Fibroblast of lung (primary cell): ENCODE data around the gene CRYGS.

Experiments used
- EZH2 ChIP-seq: IDR thresholded peaks from 2 replicates; pipeline ENCODE4 v1.5.1; 2012; ENCODE audit warnings: low read length, control low read depth, mild to moderate bottlenecking; ENCODE audit errors: missing control alignments
- TF ChIP-seq, protein P1 (sequence below), 2 donors: IDR thresholded peaks in 1 of 2; conservative IDR thresholded peaks in 1 of 2; 1 replicate in 1 of 2; 2 replicates in 1 of 2; pipeline ENCODE4 v1.5.1; 2011 to 2012; ENCODE audit warnings: low read length in 2 of 2, control low read depth in 1 of 2, inconsistent platforms in 1 of 2, low read depth in 1 of 2, mild to moderate bottlenecking in 1 of 2

DNA sequence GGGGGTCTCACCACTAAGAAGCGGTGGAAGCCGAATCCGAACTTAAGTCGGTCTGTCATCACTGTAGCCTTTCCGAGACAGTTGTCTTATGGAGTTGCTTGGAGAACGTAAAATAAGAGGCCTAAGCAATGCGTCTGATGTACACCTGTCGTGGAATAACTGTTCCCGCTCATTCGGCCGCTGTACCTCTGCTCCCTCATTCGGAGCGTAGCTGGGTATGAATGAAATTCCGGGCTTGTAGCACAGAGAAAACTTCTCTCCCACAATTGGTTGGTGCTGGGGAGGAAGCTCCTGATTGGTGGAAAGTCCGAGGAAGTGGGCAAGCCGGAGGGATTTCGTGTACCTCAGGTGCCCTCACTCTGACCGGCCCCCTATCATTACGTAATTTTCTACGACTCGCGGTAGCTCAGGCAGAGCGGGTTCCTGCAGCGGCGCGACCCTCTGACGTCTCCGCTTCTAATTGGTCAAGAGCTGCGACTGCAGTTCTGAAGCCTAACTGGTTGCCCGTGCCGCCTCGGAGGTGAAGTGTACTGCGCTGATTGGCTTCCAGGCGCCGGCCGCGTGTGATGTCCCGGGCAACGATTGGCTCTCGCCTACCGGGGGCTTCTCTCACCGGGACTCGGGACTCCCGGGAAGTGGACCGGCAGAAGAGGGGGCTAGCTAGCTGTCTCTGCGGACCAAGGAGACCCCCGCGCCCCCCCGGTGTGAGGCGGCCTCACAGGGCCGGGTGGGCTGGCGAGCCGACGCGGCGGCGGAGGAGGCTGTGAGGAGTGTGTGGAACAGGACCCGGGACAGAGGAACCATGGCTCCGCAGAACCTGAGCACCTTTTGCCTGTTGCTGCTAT lies 26.1 kb upstream of the CRYGS start, which contains the start of gene DNAJB11:
- TF ChIP-seq, protein P1, sequence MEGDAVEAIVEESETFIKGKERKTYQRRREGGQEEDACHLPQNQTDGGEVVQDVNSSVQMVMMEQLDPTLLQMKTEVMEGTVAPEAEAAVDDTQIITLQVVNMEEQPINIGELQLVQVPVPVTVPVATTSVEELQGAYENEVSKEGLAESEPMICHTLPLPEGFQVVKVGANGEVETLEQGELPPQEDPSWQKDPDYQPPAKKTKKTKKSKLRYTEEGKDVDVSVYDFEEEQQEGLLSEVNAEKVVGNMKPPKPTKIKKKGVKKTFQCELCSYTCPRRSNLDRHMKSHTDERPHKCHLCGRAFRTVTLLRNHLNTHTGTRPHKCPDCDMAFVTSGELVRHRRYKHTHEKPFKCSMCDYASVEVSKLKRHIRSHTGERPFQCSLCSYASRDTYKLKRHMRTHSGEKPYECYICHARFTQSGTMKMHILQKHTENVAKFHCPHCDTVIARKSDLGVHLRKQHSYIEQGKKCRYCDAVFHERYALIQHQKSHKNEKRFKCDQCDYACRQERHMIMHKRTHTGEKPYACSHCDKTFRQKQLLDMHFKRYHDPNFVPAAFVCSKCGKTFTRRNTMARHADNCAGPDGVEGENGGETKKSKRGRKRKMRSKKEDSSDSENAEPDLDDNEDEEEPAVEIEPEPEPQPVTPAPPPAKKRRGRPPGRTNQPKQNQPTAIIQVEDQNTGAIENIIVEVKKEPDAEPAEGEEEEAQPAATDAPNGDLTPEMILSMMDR (conservative IDR thresholded peaks at IDR 0.05 in 1 of 2, IDR thresholded peaks at IDR 0.05 in 1 of 2; ENCODE audit: low read depth in 1 of 2, low read length in 2 of 2): no peak
- no peak for TF ChIP-seq EZH2
